Measurements from ENCODE around the gene CFAP70. TPM values are rescaled to one million over a fixed set of nuclear protein-coding genes. Genes with fewer than 3 reads are reported as not detected.

The CFAP70 gene
- total RNA-seq, 1 donor from 2014 or later, result 1.6 TPM

DNA sequence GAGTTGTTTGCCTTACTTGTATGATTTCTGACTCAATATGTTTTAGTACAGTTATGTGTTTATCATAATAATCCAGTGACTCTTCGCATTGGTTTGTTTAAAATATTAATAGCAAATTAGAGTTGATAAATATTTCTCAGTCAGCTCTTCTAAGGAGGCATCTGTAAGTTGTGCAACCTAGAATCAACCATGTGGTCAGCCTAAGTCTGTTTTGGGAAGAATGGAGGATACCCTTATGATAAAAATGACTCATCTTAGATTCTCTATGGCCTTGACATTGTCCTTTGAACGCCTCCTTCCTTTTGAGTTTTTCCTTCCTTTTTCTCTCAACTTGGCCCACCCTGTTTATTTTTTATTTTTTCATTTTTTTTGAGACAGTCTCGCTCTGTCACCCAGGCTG is 130.4 kb downstream of the CFAP70 start:
- no peaks in the 10 kb centered on the region for H3K27me3 ChIP-seq (ENCODE audit: control insufficient read depth in 3 of 3, insufficient read depth in 3 of 3, low read length in 3 of 3)
- no peak overlapping the region for H3K9ac ChIP-seq (ENCODE audit: low read depth in 1 of 3, low read length in 3 of 3)
- H3K36me3 ChIP-seq (ENCODE audit: control insufficient read depth in 3 of 3, insufficient read depth in 3 of 3, low read length in 3 of 3), result peaks cover 0 to 12% (median 9%) of the 10 kb centered on the region in 3 donors
- H3K9me3 ChIP-seq (ENCODE audit: control insufficient read depth in 3 of 3, low read length in 3 of 3), result no peaks in the 10 kb centered on the region
- peaks cover 3 to 10% (median 7%) of the 10 kb centered on the region in 3 donors for H3K4me1 ChIP-seq (ENCODE audit: control insufficient read depth in 3 of 3, insufficient read depth in 3 of 3, low read length in 3 of 3)
- no peak overlapping the region for H3K27ac ChIP-seq (ENCODE audit: low read depth, low read length)
- no peak overlapping the region for H3K4me3 ChIP-seq (ENCODE audit: low read length in 3 of 3)

DNA sequence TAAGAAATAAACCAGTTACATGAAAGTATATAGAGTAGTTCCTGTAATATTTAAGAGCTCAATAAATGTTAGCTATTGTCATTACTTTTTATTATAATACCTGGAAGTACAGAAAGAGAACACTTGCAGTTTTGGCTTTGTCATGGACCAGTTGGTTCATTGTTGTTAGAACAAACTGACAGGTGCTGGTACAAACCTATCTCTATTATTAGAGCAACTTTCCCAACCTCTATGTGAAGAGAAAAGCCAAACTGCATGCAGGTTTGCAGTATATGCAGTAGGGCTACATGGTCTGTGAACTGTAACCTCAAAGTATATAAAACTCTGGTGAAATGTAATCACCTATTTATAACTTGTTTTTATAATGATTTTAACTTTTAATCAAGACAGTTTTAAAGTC is 132.0 kb downstream of the CFAP70 start:
- H3K4me3 ChIP-seq (ENCODE audit: low read length in 3 of 3), result no peak overlapping the region
- H3K27me3 ChIP-seq (ENCODE audit: control insufficient read depth in 3 of 3, insufficient read depth in 3 of 3, low read length in 3 of 3), result no peaks in the 10 kb centered on the region
- no peak overlapping the region for H3K27ac ChIP-seq (ENCODE audit: low read depth, low read length)
- H3K9ac ChIP-seq (ENCODE audit: low read depth in 1 of 3, low read length in 3 of 3), result no peak overlapping the region
- H3K36me3 ChIP-seq (ENCODE audit: control insufficient read depth in 3 of 3, insufficient read depth in 3 of 3, low read length in 3 of 3), result peaks cover 0 to 9% (median 7%) of the 10 kb centered on the region in 3 donors
- H3K9me3 ChIP-seq (ENCODE audit: control insufficient read depth in 3 of 3, low read length in 3 of 3), result no peaks in the 10 kb centered on the region
- H3K4me1 ChIP-seq (ENCODE audit: control insufficient read depth in 3 of 3, insufficient read depth in 3 of 3, low read length in 3 of 3), result peaks cover 3 to 10% (median 7%) of the 10 kb centered on the region in 3 donors

DNA sequence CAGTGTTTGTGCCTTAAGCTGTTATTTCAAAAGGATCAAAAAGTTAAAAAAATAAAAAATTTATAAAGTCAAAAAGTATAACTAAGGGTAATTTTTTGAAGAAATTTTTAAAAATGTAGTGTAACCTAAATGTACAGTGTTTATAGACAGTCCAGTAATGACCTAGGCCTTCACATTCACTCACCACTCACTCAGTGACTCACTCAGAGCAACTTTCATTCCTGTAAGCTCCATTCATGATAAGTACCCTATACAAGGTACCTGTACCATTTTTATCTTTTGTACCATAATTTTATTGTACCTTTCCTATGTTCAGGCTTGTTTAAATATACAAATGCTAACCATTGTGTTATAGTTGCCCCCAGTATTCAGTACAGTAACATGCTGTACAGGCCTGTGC is 133.1 kb downstream of the CFAP70 start:
- H3K27me3 ChIP-seq (ENCODE audit: control insufficient read depth in 3 of 3, insufficient read depth in 3 of 3, low read length in 3 of 3), result no peaks in the 10 kb centered on the region
- H3K9me3 ChIP-seq (ENCODE audit: control insufficient read depth in 3 of 3, low read length in 3 of 3), result no peaks in the 10 kb centered on the region
- H3K36me3 ChIP-seq (ENCODE audit: control insufficient read depth in 3 of 3, insufficient read depth in 3 of 3, low read length in 3 of 3), result peaks cover 0 to 5% (median 4%) of the 10 kb centered on the region in 3 donors
- no peak overlapping the region for H3K9ac ChIP-seq (ENCODE audit: low read depth in 1 of 3, low read length in 3 of 3)
- no peak overlapping the region for H3K4me3 ChIP-seq (ENCODE audit: low read length in 3 of 3)
- H3K4me1 ChIP-seq (ENCODE audit: control insufficient read depth in 3 of 3, insufficient read depth in 3 of 3, low read length in 3 of 3), result peaks cover 3 to 10% (median 7%) of the 10 kb centered on the region in 3 donors
- H3K27ac ChIP-seq (ENCODE audit: low read depth, low read length), result no peak overlapping the region

DNA sequence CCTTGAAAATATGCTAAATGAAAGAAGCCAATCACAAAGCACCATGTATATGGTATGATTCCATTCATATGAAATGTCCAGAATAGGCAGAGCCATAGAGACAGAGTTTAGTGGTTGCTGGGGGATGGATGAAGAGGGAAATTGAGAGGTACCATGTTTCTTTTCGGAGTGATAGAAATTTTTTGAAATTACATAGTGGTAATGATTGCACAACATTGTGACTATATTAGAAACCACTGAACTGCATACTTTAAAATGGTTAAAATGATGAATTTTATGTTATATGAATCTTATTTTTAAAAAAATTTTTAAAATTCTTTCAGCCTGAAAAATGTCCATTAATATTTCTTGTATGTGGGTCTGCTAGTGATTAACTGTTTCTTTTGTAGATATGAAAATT is 137.7 kb downstream of the CFAP70 start:
- Histone ChIP-seq H3K27ac (ENCODE audit: low read depth, low read length) (no peak overlapping the region), H3K27me3 (ENCODE audit: control insufficient read depth in 3 of 3, insufficient read depth in 3 of 3, low read length in 3 of 3) (no peaks in the 10 kb centered on the region), H3K9me3 (ENCODE audit: control insufficient read depth in 3 of 3, low read length in 3 of 3) (no peaks in the 10 kb centered on the region), H3K9ac (ENCODE audit: low read depth in 1 of 3, low read length in 3 of 3) (no peak overlapping the region), H3K4me3 (ENCODE audit: low read length in 3 of 3) (no peak overlapping the region), H3K36me3 (ENCODE audit: control insufficient read depth in 3 of 3, insufficient read depth in 3 of 3, low read length in 3 of 3) (peaks cover 10 to 19% (median 16%) of the 10 kb centered on the region in 3 donors), H3K4me1 (ENCODE audit: control insufficient read depth in 3 of 3, insufficient read depth in 3 of 3, low read length in 3 of 3) (no peaks in the 10 kb centered on the region)

DNA sequence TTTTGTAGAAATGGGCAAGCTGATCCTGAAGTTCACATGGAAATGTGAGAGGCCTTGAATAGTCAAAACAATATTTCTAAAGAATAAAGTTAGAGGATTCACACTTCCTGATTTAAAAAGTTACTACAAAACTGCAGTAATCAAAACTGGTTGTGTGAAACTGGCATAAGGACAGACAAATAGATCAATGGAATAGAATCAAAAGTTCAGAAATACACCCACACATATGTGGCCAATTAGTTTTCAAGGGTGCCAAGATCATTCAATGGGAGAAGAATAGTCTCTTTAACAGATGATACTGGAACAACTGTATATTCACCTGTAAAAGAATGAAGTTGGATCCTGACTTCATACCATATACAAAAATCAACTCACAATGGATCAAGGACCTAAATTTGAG is 139.3 kb downstream of the CFAP70 start:
- no peak overlapping the region for H3K9ac ChIP-seq (ENCODE audit: low read depth in 1 of 3, low read length in 3 of 3)
- no peak overlapping the region for H3K27ac ChIP-seq (ENCODE audit: low read depth, low read length)
- H3K4me3 ChIP-seq (ENCODE audit: low read length in 3 of 3), result no peak overlapping the region
- peaks cover 10 to 19% (median 16%) of the 10 kb centered on the region in 3 donors for H3K36me3 ChIP-seq (ENCODE audit: control insufficient read depth in 3 of 3, insufficient read depth in 3 of 3, low read length in 3 of 3)
- H3K9me3 ChIP-seq (ENCODE audit: control insufficient read depth in 3 of 3, low read length in 3 of 3), result no peaks in the 10 kb centered on the region
- H3K4me1 ChIP-seq (ENCODE audit: control insufficient read depth in 3 of 3, insufficient read depth in 3 of 3, low read length in 3 of 3), result no peaks in the 10 kb centered on the region
- H3K27me3 ChIP-seq (ENCODE audit: control insufficient read depth in 3 of 3, insufficient read depth in 3 of 3, low read length in 3 of 3), result no peaks in the 10 kb centered on the region

DNA sequence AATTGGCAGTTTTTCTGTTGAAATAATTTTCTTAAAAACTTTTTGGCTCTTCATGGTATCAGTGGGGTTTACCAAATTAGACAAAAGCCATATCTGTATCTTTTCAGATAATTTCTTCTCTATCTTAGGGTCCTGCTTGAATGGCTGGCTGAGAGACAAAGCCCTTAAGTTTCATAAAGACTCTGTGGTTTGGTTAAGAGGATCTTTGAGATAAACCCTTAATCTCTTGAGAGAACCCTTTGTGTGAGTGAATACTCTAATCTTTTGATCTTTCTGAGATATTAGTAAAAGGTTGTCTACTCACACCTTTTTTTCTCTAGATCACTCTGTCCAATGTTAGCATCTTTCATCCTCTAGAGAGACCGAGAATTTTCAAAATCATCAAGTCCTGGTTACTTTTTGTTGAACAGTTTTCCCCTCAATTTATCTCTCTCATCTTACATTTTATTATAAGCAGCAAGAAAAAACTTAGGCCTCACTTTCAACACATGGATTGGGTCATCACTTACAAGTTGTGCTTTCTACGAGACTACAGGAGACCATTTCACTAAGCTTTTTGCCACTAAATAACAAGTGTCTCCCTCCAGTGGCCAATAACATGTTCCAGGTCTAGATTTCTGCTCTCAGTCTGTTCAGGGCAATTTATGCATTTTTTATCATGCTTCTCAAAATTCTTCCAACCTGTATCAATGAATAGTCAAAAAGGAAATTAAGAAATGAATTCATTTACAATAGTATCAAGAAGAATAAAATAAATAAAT is 140.1 kb downstream of the CFAP70 start:
- H3K4me1 ChIP-seq (ENCODE audit: control insufficient read depth in 3 of 3, insufficient read depth in 3 of 3, low read length in 3 of 3), result no peaks in the 10 kb centered on the region
- peaks cover 10 to 19% (median 16%) of the 10 kb centered on the region in 3 donors for H3K36me3 ChIP-seq (ENCODE audit: control insufficient read depth in 3 of 3, insufficient read depth in 3 of 3, low read length in 3 of 3)
- no peaks in the 10 kb centered on the region for H3K9me3 ChIP-seq (ENCODE audit: control insufficient read depth in 3 of 3, low read length in 3 of 3)
- H3K4me3 ChIP-seq (ENCODE audit: low read length in 3 of 3), result no peak overlapping the region
- no peak overlapping the region for H3K27ac ChIP-seq (ENCODE audit: low read depth, low read length)
- no peak overlapping the region for H3K9ac ChIP-seq (ENCODE audit: low read depth in 1 of 3, low read length in 3 of 3)
- H3K27me3 ChIP-seq (ENCODE audit: control insufficient read depth in 3 of 3, insufficient read depth in 3 of 3, low read length in 3 of 3), result no peaks in the 10 kb centered on the region

DNA sequence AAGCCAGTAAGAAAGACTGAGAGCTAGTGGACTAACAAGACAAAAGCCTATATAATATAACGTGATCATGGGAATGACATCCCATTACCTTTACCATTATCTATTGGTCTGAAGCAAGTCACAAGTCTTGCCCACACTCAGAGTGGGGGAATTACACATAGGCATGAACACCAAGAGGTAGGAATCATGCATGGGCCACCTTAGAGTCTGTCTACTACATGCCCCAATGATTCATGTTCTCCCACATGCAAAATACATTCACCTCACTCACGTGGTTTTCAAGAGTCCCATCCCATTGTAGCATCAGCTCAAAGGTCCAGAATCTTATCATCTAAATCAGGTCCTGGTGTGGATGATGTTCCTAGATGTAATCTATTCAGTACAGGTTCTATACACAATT is 141.0 kb downstream of the CFAP70 start:
- Histone ChIP-seq H3K27ac (ENCODE audit: low read depth, low read length) (no peak overlapping the region), H3K4me1 (ENCODE audit: control insufficient read depth in 3 of 3, insufficient read depth in 3 of 3, low read length in 3 of 3) (no peaks in the 10 kb centered on the region), H3K27me3 (ENCODE audit: control insufficient read depth in 3 of 3, insufficient read depth in 3 of 3, low read length in 3 of 3) (no peaks in the 10 kb centered on the region), H3K9me3 (ENCODE audit: control insufficient read depth in 3 of 3, low read length in 3 of 3) (no peaks in the 10 kb centered on the region), H3K9ac (ENCODE audit: low read depth in 1 of 3, low read length in 3 of 3) (no peak overlapping the region), H3K4me3 (ENCODE audit: low read length in 3 of 3) (no peak overlapping the region), H3K36me3 (ENCODE audit: control insufficient read depth in 3 of 3, insufficient read depth in 3 of 3, low read length in 3 of 3) (peaks cover 10 to 19% (median 16%) of the 10 kb centered on the region in 3 donors)

DNA sequence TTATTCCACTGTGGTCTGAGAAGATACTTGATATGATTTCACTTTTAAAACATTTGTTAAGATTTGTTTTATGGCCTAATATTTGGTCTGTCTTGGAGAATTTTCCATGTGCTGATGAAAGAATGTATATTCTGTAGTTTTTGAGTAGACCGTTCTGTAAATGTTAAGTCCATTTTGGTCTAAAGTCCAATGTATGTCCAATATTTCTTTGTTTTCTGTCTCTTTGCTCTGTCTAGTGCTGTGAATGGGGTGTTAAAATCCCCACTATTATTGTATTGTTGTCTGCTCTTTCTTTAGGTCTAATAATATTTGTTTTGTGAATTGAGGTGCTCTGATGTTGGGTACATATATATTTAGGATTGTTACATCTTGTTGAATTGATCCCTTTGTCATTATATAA is 142.9 kb downstream of the CFAP70 start:
- H3K9ac ChIP-seq (ENCODE audit: low read depth in 1 of 3, low read length in 3 of 3), result no peak overlapping the region
- H3K4me1 ChIP-seq (ENCODE audit: control insufficient read depth in 3 of 3, insufficient read depth in 3 of 3, low read length in 3 of 3), result no peaks in the 10 kb centered on the region
- peaks cover 10 to 19% (median 16%) of the 10 kb centered on the region in 3 donors for H3K36me3 ChIP-seq (ENCODE audit: control insufficient read depth in 3 of 3, insufficient read depth in 3 of 3, low read length in 3 of 3)
- H3K9me3 ChIP-seq (ENCODE audit: control insufficient read depth in 3 of 3, low read length in 3 of 3), result no peaks in the 10 kb centered on the region
- no peak overlapping the region for H3K4me3 ChIP-seq (ENCODE audit: low read length in 3 of 3)
- H3K27ac ChIP-seq (ENCODE audit: low read depth, low read length), result no peak overlapping the region
- no peaks in the 10 kb centered on the region for H3K27me3 ChIP-seq (ENCODE audit: control insufficient read depth in 3 of 3, insufficient read depth in 3 of 3, low read length in 3 of 3)

DNA sequence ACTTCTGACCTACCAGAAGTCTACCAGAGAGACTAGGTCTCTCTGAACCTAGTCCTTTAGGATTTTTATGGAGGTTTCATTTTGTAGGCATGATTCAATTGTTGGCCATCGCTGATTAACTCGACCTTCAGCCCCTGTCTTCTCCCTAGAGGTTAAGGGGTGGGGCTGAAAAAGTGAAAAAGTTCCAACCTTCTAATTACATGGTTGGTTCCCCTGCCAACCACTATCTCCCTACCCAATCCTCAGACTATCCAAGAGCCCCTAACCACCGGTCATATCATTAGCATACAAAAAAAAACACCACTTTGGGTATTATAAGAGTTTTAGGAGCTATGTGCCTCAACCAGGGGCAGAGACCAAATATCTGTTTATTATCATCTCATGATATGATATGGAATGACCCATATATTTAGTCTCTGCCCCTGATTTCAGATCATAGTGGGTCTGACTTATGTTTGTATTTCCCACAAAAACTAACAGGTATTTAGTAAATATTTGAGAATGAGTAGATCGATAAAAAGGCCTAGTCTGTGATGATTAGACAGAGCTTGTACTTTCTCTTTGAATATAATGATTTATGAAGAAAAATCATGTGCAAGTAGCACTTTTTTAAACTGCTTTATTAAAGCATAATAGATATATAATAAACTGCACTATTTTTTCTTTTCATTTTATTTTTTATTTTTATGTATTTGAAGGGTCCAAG is 147.4 kb downstream of the CFAP70 start:
- H3K27me3 ChIP-seq (ENCODE audit: control insufficient read depth in 3 of 3, insufficient read depth in 3 of 3, low read length in 3 of 3), result no peaks in the 10 kb centered on the region
- H3K4me3 ChIP-seq (ENCODE audit: low read length in 3 of 3), result no peak overlapping the region
- H3K9ac ChIP-seq (ENCODE audit: low read depth in 1 of 3, low read length in 3 of 3), result no peak overlapping the region
- H3K36me3 ChIP-seq (ENCODE audit: control insufficient read depth in 3 of 3, insufficient read depth in 3 of 3, low read length in 3 of 3), result peaks cover 2 to 3% (median 2%) of the 10 kb centered on the region in 3 donors
- no peaks in the 10 kb centered on the region for H3K4me1 ChIP-seq (ENCODE audit: control insufficient read depth in 3 of 3, insufficient read depth in 3 of 3, low read length in 3 of 3)
- H3K27ac ChIP-seq (ENCODE audit: low read depth, low read length), result no peak overlapping the region
- H3K9me3 ChIP-seq (ENCODE audit: control insufficient read depth in 3 of 3, low read length in 3 of 3), result no peaks in the 10 kb centered on the region

DNA sequence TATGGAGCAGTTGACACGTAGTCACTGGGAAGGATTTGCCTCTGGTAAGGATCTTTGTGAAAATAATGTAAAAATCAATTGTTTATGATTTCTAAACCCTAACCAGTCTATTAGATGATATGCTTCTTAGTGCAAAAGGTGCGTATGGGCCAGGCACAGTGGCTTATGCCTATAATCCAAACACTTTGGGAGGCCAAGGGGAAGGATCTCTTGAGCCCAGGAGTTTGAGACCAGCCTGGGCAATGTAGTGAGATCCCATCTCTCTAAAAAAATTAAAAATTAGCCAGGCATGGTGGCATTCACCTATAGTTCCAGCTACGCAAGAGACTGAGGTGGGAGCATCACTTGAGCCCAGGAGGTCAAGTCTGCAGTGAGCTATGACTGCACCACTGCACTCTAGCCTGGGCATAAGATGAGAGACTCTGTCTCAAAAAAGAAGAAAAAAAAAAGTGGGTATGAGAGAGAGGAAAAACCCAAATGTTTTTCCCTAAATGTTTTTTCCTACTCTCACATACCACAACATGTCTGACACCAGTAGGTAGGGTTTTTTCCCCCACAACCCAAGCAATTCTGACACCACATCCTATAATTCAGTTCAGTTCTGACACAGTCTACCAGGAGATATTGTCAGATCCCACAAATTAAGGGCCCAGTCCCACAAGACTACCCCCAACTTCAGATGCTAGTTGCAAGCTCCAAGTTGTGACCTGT is 148.1 kb downstream of the CFAP70 start:
- Histone ChIP-seq H3K36me3 (ENCODE audit: control insufficient read depth in 3 of 3, insufficient read depth in 3 of 3, low read length in 3 of 3) (peaks cover 0 to 3% (median 2%) of the 10 kb centered on the region in 3 donors), H3K4me3 (ENCODE audit: low read length in 3 of 3) (no peak overlapping the region), H3K27me3 (ENCODE audit: control insufficient read depth in 3 of 3, insufficient read depth in 3 of 3, low read length in 3 of 3) (no peaks in the 10 kb centered on the region), H3K9ac (ENCODE audit: low read depth in 1 of 3, low read length in 3 of 3) (no peak overlapping the region), H3K9me3 (ENCODE audit: control insufficient read depth in 3 of 3, low read length in 3 of 3) (no peaks in the 10 kb centered on the region), H3K27ac (ENCODE audit: low read depth, low read length) (no peak overlapping the region), H3K4me1 (ENCODE audit: control insufficient read depth in 3 of 3, insufficient read depth in 3 of 3, low read length in 3 of 3) (no peaks in the 10 kb centered on the region)
